ENCODE measurements around the gene TTLL9. TPM values are rescaled to one million over a fixed set of nuclear protein-coding genes. Genes with fewer than 3 reads are reported as not detected.

Gene TTLL9
- polyA plus RNA-seq, 1 of the 3 experiments (the other 2 are of a cell fraction), result 0.23 TPM

DNA sequence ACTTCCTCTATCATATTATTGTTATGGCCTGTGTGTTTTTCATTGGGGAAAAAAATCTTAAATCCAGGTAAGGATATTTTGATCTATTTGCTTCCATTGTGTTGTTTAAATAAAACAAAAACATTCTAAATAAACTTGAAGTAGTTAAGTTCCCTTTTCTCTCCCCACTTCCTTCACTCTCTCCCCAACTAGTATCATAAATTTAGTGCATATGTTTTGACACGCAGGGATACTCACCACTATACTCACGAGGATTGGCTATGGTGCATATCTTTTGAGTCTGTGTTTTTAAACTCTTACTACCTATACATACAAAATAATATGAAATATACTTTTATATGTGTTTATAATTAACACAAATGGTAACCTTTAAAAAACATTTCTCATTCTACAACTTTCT is 5.2 kb downstream of the TTLL9 start:
- ChIA-PET POLR2A (no interaction called here), CTCF (no interaction called here)
- TF ChIP-seq, protein P1, sequence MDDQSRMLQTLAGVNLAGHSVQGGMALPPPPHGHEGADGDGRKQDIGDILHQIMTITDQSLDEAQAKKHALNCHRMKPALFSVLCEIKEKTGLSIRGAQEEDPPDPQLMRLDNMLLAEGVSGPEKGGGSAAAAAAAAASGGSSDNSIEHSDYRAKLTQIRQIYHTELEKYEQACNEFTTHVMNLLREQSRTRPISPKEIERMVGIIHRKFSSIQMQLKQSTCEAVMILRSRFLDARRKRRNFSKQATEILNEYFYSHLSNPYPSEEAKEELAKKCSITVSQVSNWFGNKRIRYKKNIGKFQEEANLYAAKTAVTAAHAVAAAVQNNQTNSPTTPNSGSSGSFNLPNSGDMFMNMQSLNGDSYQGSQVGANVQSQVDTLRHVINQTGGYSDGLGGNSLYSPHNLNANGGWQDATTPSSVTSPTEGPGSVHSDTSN (IDR thresholded peaks at IDR 0.05), result no peak
- TF ChIP-seq RFX5 (IDR thresholded peaks at IDR 0.05; ENCODE audit: low read length) (no peak), CHD2 (IDR thresholded peaks at IDR 0.05; ENCODE audit: low read length, partially characterized antibody) (no peak), FOXM1 (IDR thresholded peaks at IDR 0.05; ENCODE audit: low read depth) (no peak), YY1 (IDR thresholded peaks at IDR 0.05; ENCODE audit: low read depth) (no peak), GATA2 (CRISPR knock-in tag; IDR thresholded peaks at IDR 0.05) (no peak)
- TF ChIP-seq, protein P2, sequence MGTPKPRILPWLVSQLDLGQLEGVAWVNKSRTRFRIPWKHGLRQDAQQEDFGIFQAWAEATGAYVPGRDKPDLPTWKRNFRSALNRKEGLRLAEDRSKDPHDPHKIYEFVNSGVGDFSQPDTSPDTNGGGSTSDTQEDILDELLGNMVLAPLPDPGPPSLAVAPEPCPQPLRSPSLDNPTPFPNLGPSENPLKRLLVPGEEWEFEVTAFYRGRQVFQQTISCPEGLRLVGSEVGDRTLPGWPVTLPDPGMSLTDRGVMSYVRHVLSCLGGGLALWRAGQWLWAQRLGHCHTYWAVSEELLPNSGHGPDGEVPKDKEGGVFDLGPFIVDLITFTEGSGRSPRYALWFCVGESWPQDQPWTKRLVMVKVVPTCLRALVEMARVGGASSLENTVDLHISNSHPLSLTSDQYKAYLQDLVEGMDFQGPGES (IDR thresholded peaks at IDR 0.05; ENCODE audit: low read depth, low read length), result no peak
- no peak overlapping the region for H3K4me2 ChIP-seq
- H3K27ac ChIP-seq (ENCODE audit: low read depth in 2 of 2, low read length in 1 of 2), result no peak overlapping the region
- 87% methylated on average over 2 of the region's 2 CpGs for WGBS (ENCODE audit: low lambda C conversion rate)
- no peaks in the 10 kb centered on the region for H3K9me2 ChIP-seq
- no peak overlapping the region for H3K9ac ChIP-seq
- DNase-seq, result no peak
- H3K36me3 ChIP-seq (replicated peaks in 1 of 2; ENCODE audit: control insufficient read depth in 1 of 2, insufficient read depth in 2 of 2, low read length in 1 of 2), result no peaks in the 10 kb centered on the region
- H3F3A ChIP-seq (replicated peaks; ENCODE audit: insufficient read depth), result peaks cover 7% of the 10 kb centered on the region
- no peak overlapping the region for H2AFZ ChIP-seq (ENCODE audit: low read depth)
- no peaks in the 10 kb centered on the region for H3K79me2 ChIP-seq (ENCODE audit: insufficient read depth)
- no peak overlapping the region for H3K4me3 ChIP-seq (ENCODE audit: low read depth in 2 of 2, low read length in 1 of 2)
- H3K9me3 ChIP-seq, result peaks cover 7% of the 10 kb centered on the region
- no peaks in the 10 kb centered on the region for H4K20me1 ChIP-seq (ENCODE audit: insufficient read depth)
- H3K27me3 ChIP-seq (ENCODE audit: insufficient read depth), result no peaks in the 10 kb centered on the region
- peaks cover 0 to 7% of the 10 kb centered on the region in 2 experiments; a peak in 1 of 4 replicates for H3K4me1 ChIP-seq (ENCODE audit: control insufficient read depth in 1 of 2, insufficient read depth in 2 of 2, low read depth in 1 of 2, low read length in 1 of 2)

DNA sequence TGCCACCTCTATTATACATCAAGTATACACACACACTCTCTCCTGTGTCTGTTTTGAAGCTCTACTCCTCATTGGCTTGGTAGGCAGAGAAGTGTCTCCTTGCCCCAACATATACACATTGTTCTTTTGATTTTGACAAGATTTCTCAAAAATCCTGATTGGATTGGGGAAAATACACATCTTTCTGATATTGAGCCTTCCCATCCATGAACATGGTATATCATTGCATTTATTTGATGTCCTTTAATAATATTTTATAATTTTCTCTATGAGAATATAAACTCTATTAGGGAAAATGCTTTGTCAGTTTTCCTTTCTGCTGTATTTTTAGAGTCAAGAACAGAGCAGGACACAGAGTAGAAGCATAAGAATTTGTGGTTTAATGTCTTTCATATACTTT is 7.2 kb downstream of the TTLL9 start:
- H3F3A ChIP-seq (replicated peaks; ENCODE audit: insufficient read depth), result peaks cover 7% of the 10 kb centered on the region
- H2AFZ ChIP-seq (ENCODE audit: low read depth), result no peak overlapping the region
- H3K79me2 ChIP-seq (ENCODE audit: insufficient read depth), result no peaks in the 10 kb centered on the region
- H3K9me3 ChIP-seq, result peaks cover 7% of the 10 kb centered on the region
- POLR2A ChIA-PET, result no interaction called here
- H4K20me1 ChIP-seq (ENCODE audit: insufficient read depth), result no peaks in the 10 kb centered on the region
- H3K4me2 ChIP-seq, result no peak overlapping the region
- TF ChIP-seq, protein P3, sequence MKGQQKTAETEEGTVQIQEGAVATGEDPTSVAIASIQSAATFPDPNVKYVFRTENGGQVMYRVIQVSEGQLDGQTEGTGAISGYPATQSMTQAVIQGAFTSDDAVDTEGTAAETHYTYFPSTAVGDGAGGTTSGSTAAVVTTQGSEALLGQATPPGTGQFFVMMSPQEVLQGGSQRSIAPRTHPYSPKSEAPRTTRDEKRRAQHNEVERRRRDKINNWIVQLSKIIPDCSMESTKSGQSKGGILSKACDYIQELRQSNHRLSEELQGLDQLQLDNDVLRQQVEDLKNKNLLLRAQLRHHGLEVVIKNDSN (IDR thresholded peaks at IDR 0.05; ENCODE audit: borderline replicate concordance, low read depth), result no peak
- no peak for TF ChIP-seq MXI1 (IDR thresholded peaks at IDR 0.05; ENCODE audit: low read depth, low read length)
- TF ChIP-seq TAF1 (IDR thresholded peaks at IDR 0.05; ENCODE audit: borderline replicate concordance, low read depth, low read length), result no peak
- no peak for TF ChIP-seq ZBTB33 (IDR thresholded peaks at IDR 0.05; ENCODE audit: borderline replicate concordance, low read depth)
- TF ChIP-seq CHD2 (IDR thresholded peaks at IDR 0.05; ENCODE audit: low read length, partially characterized antibody), result no peak
- H3K4me1 ChIP-seq (ENCODE audit: control insufficient read depth in 1 of 2, insufficient read depth in 2 of 2, low read depth in 1 of 2, low read length in 1 of 2), result no peaks in the 10 kb centered on the region; a peak in 1 of 4 replicates
- H3K4me3 ChIP-seq (ENCODE audit: low read depth in 2 of 2, low read length in 1 of 2), result no peak overlapping the region
- H3K9ac ChIP-seq, result no peak overlapping the region
- CTCF ChIA-PET, result interaction anchor here (3.7 kb wide), 1 partner anchor 25 kb away, joined by 13 read pairs; no protein-coding TSS in a partner anchor
- H3K36me3 ChIP-seq (replicated peaks in 1 of 2; ENCODE audit: control insufficient read depth in 1 of 2, insufficient read depth in 2 of 2, low read length in 1 of 2), result no peaks in the 10 kb centered on the region
- H3K27ac ChIP-seq (ENCODE audit: low read depth in 2 of 2, low read length in 1 of 2), result no peak overlapping the region
- H3K27me3 ChIP-seq (ENCODE audit: insufficient read depth), result no peaks in the 10 kb centered on the region
- DNase-seq, result no peak
- H3K9me2 ChIP-seq, result no peaks in the 10 kb centered on the region

Data from SK-N-SH (cell line).